Gastrocnemius medialis (tissue), 4 donors: ENCODE data around the gene TMEM39A.

Experiments used
- POLR2A ChIP-seq, 2 donors: fragments of 450-650 bp; IDR thresholded peaks; one replicate each; pipeline ENCODE4 v1.6.1; 2017; ENCODE audit warnings: antibody characterized with exemption in 2 of 2, mild to moderate bottlenecking in 2 of 2, moderate library complexity in 2 of 2
- TF ChIP-seq, protein P1 (sequence below), 5 experiments: fragments of 450-650 bp in 3 of 5; fragments of 200-600 bp in 2 of 5; sonication (generic) in 2 of 5; IDR thresholded peaks in 4 of 5; conservative IDR thresholded peaks in 1 of 5; 1 replicate in 4 of 5; 2 replicates in 1 of 5; pipeline ENCODE4 v1.5.1; 2016 to 2019; ENCODE audit warnings: antibody characterized with exemption in 5 of 5, mild to moderate bottlenecking in 3 of 5, moderate library complexity in 3 of 5

- TF ChIP-seq, protein P1, sequence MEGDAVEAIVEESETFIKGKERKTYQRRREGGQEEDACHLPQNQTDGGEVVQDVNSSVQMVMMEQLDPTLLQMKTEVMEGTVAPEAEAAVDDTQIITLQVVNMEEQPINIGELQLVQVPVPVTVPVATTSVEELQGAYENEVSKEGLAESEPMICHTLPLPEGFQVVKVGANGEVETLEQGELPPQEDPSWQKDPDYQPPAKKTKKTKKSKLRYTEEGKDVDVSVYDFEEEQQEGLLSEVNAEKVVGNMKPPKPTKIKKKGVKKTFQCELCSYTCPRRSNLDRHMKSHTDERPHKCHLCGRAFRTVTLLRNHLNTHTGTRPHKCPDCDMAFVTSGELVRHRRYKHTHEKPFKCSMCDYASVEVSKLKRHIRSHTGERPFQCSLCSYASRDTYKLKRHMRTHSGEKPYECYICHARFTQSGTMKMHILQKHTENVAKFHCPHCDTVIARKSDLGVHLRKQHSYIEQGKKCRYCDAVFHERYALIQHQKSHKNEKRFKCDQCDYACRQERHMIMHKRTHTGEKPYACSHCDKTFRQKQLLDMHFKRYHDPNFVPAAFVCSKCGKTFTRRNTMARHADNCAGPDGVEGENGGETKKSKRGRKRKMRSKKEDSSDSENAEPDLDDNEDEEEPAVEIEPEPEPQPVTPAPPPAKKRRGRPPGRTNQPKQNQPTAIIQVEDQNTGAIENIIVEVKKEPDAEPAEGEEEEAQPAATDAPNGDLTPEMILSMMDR (IDR thresholded peaks at IDR 0.05 in 4 of 5, conservative IDR thresholded peaks at IDR 0.05 in 1 of 5) = peak in 1 of 5 experiments; percentile 32
- TF ChIP-seq POLR2A (IDR thresholded peaks at IDR 0.05) = no peak
Observed at GRCh38 chr3:119388577-119388976, 74.8 kb downstream of the TMEM39A start.
